ENCODE data around the gene PLA2G4E.

PLA2G4E gene

DNA sequence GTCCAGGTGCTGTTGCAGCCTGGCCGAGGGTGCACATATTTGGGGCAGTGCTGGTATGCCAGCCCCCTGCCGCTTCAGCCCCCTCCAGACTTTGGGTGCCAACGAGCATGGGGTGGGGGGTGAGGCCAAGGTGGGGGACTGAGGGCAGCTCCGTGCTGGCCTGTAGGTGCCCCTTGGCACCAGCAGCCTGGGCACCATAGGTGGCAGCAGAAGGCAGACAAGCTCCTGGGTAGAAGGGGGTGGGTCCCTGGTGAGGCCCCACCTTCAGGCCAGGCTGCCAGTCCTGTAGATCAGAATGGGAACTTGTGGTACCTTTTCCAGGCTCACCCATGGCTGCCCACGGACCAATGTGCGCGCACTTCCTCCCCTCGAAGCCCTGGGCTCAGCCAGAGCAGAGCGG, 16.1 kb upstream of the PLA2G4E start:
- H3K9me2 ChIP-seq (ENCODE audit: low read depth, low read length), result no peaks in the 10 kb centered on the region
- no peaks in the 10 kb centered on the region for H4K20me1 ChIP-seq (ENCODE audit: insufficient read depth, low read length)
- no peak overlapping the region for H3K4me3 ChIP-seq (ENCODE audit: low read depth, low read length, poor library complexity, severe bottlenecking)
- H3K36me3 ChIP-seq (ENCODE audit: insufficient read depth, low read length), result no peaks in the 10 kb centered on the region
- H3K27me3 ChIP-seq (ENCODE audit: insufficient read depth, low read length), result no peaks in the 10 kb centered on the region
- no peak overlapping the region for H2AFZ ChIP-seq (ENCODE audit: low read length)
- no peaks in the 10 kb centered on the region for H3K79me2 ChIP-seq (ENCODE audit: insufficient read depth, low read length)
- H3K27ac ChIP-seq (ENCODE audit: low read depth, low read length, poor library complexity, severe bottlenecking), result peak overlapping the region; percentile 43
- H3K4me2 ChIP-seq (ENCODE audit: low read length), result peak overlapping the region; percentile 9; the same call in 1 of the 2 replicates
- H3K4me1 ChIP-seq (ENCODE audit: insufficient read depth, low read length, severe bottlenecking), result peaks cover 27% of the 10 kb centered on the region
- TF ChIP-seq, protein P1, sequence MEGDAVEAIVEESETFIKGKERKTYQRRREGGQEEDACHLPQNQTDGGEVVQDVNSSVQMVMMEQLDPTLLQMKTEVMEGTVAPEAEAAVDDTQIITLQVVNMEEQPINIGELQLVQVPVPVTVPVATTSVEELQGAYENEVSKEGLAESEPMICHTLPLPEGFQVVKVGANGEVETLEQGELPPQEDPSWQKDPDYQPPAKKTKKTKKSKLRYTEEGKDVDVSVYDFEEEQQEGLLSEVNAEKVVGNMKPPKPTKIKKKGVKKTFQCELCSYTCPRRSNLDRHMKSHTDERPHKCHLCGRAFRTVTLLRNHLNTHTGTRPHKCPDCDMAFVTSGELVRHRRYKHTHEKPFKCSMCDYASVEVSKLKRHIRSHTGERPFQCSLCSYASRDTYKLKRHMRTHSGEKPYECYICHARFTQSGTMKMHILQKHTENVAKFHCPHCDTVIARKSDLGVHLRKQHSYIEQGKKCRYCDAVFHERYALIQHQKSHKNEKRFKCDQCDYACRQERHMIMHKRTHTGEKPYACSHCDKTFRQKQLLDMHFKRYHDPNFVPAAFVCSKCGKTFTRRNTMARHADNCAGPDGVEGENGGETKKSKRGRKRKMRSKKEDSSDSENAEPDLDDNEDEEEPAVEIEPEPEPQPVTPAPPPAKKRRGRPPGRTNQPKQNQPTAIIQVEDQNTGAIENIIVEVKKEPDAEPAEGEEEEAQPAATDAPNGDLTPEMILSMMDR (IDR thresholded peaks at IDR 0.05; ENCODE audit: low read length), result no peak
- TF ChIP-seq EZH2 (IDR thresholded peaks at IDR 0.05; ENCODE audit: borderline replicate concordance, low read length), result no peak
- no peaks in the 10 kb centered on the region for H3F3A ChIP-seq (ENCODE audit: insufficient read depth, low read length)
- H3K9ac ChIP-seq (ENCODE audit: low read length), result no peak overlapping the region
- H3K9me3 ChIP-seq (ENCODE audit: low read length), result no peaks in the 10 kb centered on the region

DNA sequence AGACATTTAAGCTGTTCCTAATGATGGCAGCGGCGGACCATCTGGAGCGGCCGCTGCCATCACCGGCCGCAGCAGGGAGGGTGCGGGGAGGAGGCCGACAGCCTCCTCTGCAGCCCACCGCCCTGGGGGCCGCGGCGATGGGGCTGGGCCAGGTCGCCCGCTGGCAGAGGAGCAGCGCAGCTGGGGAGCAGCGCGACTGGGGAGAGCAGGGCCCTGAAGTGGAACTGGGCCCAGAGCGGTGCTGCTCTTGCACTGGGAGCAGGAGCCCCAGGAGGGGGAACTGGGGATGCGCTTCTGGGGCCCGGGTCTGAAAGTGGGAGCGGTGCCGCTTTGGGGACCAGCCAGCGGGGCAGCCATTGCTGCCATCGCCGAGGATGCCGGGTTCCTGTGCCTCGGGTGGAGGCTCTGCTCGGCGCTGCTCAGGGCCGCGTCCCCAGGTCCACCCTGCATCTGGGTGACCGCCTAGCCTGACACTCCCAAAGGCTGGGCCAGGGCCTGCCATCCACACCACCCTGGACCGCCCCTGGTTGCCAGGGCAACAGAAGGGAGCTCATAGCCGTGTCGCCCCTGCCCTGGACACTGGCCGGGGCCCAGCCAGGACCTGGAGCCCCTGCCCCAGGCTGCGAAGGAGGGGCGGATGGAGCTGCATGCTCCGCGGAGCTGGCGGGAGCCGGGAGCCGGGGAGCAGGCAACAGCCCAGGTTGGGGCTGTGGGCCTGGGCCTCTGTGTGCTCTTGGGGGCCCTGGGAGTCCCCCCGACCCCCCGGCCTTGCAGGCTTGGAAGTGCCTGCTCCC, 15.5 kb upstream of the PLA2G4E start:
- Histone ChIP-seq H3K36me3 (ENCODE audit: insufficient read depth, low read length) (no peaks in the 10 kb centered on the region), H3K9me3 (ENCODE audit: low read length) (no peaks in the 10 kb centered on the region), H4K20me1 (ENCODE audit: insufficient read depth, low read length) (no peaks in the 10 kb centered on the region), H3K9ac (ENCODE audit: low read length) (no peak overlapping the region), H3K4me1 (ENCODE audit: insufficient read depth, low read length, severe bottlenecking) (peaks cover 27% of the 10 kb centered on the region), H3K27ac (ENCODE audit: low read depth, low read length, poor library complexity, severe bottlenecking) (no peak overlapping the region), H3K4me3 (ENCODE audit: low read depth, low read length, poor library complexity, severe bottlenecking) (no peak overlapping the region), H3F3A (ENCODE audit: insufficient read depth, low read length) (no peaks in the 10 kb centered on the region), H3K4me2 (ENCODE audit: low read length) (peak overlapping the region; percentile 59; the same call in 1 of the 2 replicates), H2AFZ (ENCODE audit: low read length) (no peak overlapping the region), H3K79me2 (ENCODE audit: insufficient read depth, low read length) (no peaks in the 10 kb centered on the region), H3K27me3 (ENCODE audit: insufficient read depth, low read length) (no peaks in the 10 kb centered on the region), H3K9me2 (ENCODE audit: low read depth, low read length) (no peaks in the 10 kb centered on the region)
- TF ChIP-seq EZH2 (IDR thresholded peaks at IDR 0.05; ENCODE audit: borderline replicate concordance, low read length), result no peak
- TF ChIP-seq, protein P1 (IDR thresholded peaks at IDR 0.05; ENCODE audit: low read length), result no peak

DNA sequence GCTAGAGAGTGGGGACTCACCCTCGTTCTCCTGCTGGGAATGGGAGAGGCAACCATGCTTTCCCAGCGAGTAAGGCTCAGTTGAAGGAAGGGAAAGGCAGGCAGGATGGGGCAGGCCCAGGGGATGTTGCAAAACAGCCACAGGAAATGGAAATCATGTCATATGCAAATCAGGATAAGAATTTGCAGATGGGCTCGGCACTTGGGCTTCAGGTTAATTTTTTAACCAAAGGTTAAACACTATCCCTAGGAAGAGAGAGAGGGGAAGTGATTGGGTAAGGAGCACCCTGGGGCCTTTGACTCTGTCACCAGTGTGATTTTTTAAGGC, 14.6 kb upstream of the PLA2G4E start:
- peak overlapping the region; percentile 59 for H3K4me2 ChIP-seq (ENCODE audit: low read length)
- H3K4me3 ChIP-seq (ENCODE audit: low read depth, low read length, poor library complexity, severe bottlenecking), result peak overlapping the region; percentile 40
- peak overlapping the region; percentile 49 for H3K27ac ChIP-seq (ENCODE audit: low read depth, low read length, poor library complexity, severe bottlenecking)
- H3K27me3 ChIP-seq (ENCODE audit: insufficient read depth, low read length), result no peaks in the 10 kb centered on the region
- TF ChIP-seq EZH2 (IDR thresholded peaks at IDR 0.05; ENCODE audit: borderline replicate concordance, low read length), result no peak
- no peak overlapping the region for H3K9ac ChIP-seq (ENCODE audit: low read length)
- no peak overlapping the region for H2AFZ ChIP-seq (ENCODE audit: low read length)
- H3F3A ChIP-seq (ENCODE audit: insufficient read depth, low read length), result no peaks in the 10 kb centered on the region
- H4K20me1 ChIP-seq (ENCODE audit: insufficient read depth, low read length), result no peaks in the 10 kb centered on the region
- no peaks in the 10 kb centered on the region for H3K9me2 ChIP-seq (ENCODE audit: low read depth, low read length)
- H3K79me2 ChIP-seq (ENCODE audit: insufficient read depth, low read length), result no peaks in the 10 kb centered on the region
- no peaks in the 10 kb centered on the region for H3K9me3 ChIP-seq (ENCODE audit: low read length)
- peaks cover 27% of the 10 kb centered on the region for H3K4me1 ChIP-seq (ENCODE audit: insufficient read depth, low read length, severe bottlenecking)
- no peaks in the 10 kb centered on the region for H3K36me3 ChIP-seq (ENCODE audit: insufficient read depth, low read length)
